ENCODE measurements around the gene C19orf12.
"Not testable (repeated sequence)": the region's sequence is repeated elsewhere in the genome, so short reads cannot be mapped to it uniquely, and the experiment has no call there.

Gene C19orf12

GRCh38 chr19:29672933-29673336 lies 42.1 kb downstream of the C19orf12 start:
- H3K4me3 ChIP-seq (ENCODE audit: low read depth, low read length), result no peak overlapping the region
- TF ChIP-seq CTCF (IDR thresholded peaks at IDR 0.05; ENCODE audit: control insufficient read depth, extremely low read depth, insufficient read depth), result no peak
- no peak for DNase-seq (ENCODE audit: low read depth)

GRCh38 chr19:29672319-29672932 lies 42.6 kb downstream of the C19orf12 start:
- H3K4me3 ChIP-seq (ENCODE audit: low read depth, low read length), result no peak overlapping the region
- no peak for DNase-seq (ENCODE audit: low read depth)
- no peak for TF ChIP-seq CTCF (IDR thresholded peaks at IDR 0.05; ENCODE audit: control insufficient read depth, extremely low read depth, insufficient read depth)

GRCh38 chr19:29671393-29672160 lies 43.5 kb downstream of the C19orf12 start:
- DNase-seq (ENCODE audit: low read depth), result no peak
- no peak for TF ChIP-seq CTCF (IDR thresholded peaks at IDR 0.05; ENCODE audit: control insufficient read depth, extremely low read depth, insufficient read depth)
- no peak overlapping the region for H3K4me3 ChIP-seq (ENCODE audit: low read depth, low read length)

- not testable (repeated sequence) for H3K4me3 ChIP-seq (ENCODE audit: low read depth, low read length)
Measured at GRCh38 chr19:29671026-29671392, 44.1 kb downstream of the C19orf12 start.

GRCh38 chr19:29670255-29670654 lies 44.8 kb downstream of the C19orf12 start:
- DNase-seq (ENCODE audit: low read depth), result no peak
- no peak for TF ChIP-seq CTCF (IDR thresholded peaks at IDR 0.05; ENCODE audit: control insufficient read depth, extremely low read depth, insufficient read depth)
- H3K4me3 ChIP-seq (ENCODE audit: low read depth, low read length), result no peak overlapping the region

More at GRCh38 chr19:29671026-29671392, 44.1 kb downstream of the C19orf12 start:
- not testable (repeated sequence) for DNase-seq (ENCODE audit: low read depth)

GRCh38 chr19:29668746-29669609 lies 46.1 kb downstream of the C19orf12 start:
- H3K4me3 ChIP-seq (ENCODE audit: low read depth, low read length), result no peak overlapping the region
- no peak for DNase-seq (ENCODE audit: low read depth)
- peak; percentile 14; the same call in 1 of the 2 replicates for TF ChIP-seq CTCF (IDR thresholded peaks at IDR 0.05; ENCODE audit: control insufficient read depth, extremely low read depth, insufficient read depth)

GRCh38 chr19:29667901-29668341 lies 47.1 kb downstream of the C19orf12 start:
- no peak overlapping the region for H3K4me3 ChIP-seq (ENCODE audit: low read depth, low read length)
- TF ChIP-seq CTCF (IDR thresholded peaks at IDR 0.05; ENCODE audit: control insufficient read depth, extremely low read depth, insufficient read depth), result 0 out of 2 replicates have a peak, but pooled peaks have one; percentile 17
- DNase-seq (ENCODE audit: low read depth), result no peak
